Psoas muscle (tissue), 8 donors: ENCODE results near the gene PARVB. TPM values are rescaled to one million over a fixed set of nuclear protein-coding genes. Genes with fewer than 3 reads are reported as not detected.

Experiments
- ATAC-seq, 4 donors: fragments of 200-7000 bp; cut with Tn5 transposase; one replicate each; pipeline ENCODE4 v1.9.1; 2020; ENCODE audit warnings: moderate library complexity in 3 of 4, mild to moderate bottlenecking in 2 of 4
- DNase-seq, 2 donors: peaks; one replicate each; pipeline ENCODE4 v3.0.0-alpha.2; 2020
- H3K27ac ChIP-seq: fragments of 200-600 bp; one replicate; pipeline ENCODE4 v1.8.0; 2022
- H3K27me3 ChIP-seq, 3 donors: fragments of 200-600 bp in 1 of 3; one replicate each; pipeline versions ENCODE4 v1.6.1 to v1.8.0; 2013 to 2022; ENCODE audit warnings: low read length in 2 of 3, mild to moderate bottlenecking in 2 of 3, moderate library complexity in 1 of 3; ENCODE audit not compliant: insufficient read depth in 3 of 3
- H3K36me3 ChIP-seq, 2 donors: fragments of 200-600 bp in 1 of 2; one replicate each; pipeline versions ENCODE4 v1.6.1 to v1.8.0; 2013 to 2022; ENCODE audit warnings: low read depth in 1 of 2, mild to moderate bottlenecking in 1 of 2, moderate library complexity in 1 of 2; ENCODE audit not compliant: insufficient read depth in 1 of 2
- H3K4me1 ChIP-seq: fragments of 200-600 bp; one replicate; pipeline ENCODE4 v1.8.0; 2022
- H3K4me3 ChIP-seq: fragments of 200-600 bp; one replicate; pipeline ENCODE4 v1.8.0; 2022; ENCODE audit warnings: mild to moderate bottlenecking
- H3K9me3 ChIP-seq: fragments of 200-600 bp; one replicate; pipeline ENCODE4 v1.8.0; 2022
- WGBS, 3 donors: extraction: QIAGEN DNeasy Blood & Tissue Kit; methylation state at CpG; one replicate each; pipeline versions ENCODE4 v1.1.6 to v1.1.7; 2013; 5-methylcytosine and 5-hydroxymethylcytosine counted together
- intact Hi-C, 2 donors: fragments of 100-400 bp; cut with DNase I; formaldehyde crosslinking; loops; one replicate each; pipeline versions ENCODE4 v1.11.0 to v1.14.2; 2022
- polyA plus RNA-seq, 3 donors: library from polyadenylated mRNA; stranded (reverse); fragments of 200-250 nt; gene quantifications; one replicate each; pipeline ENCODE4 v1.2.3, GENCODE V29; 2013
- total RNA-seq, 4 donors: library from RNA; stranded (reverse); fragmentation: NEBNext Ultra II Directional in 2 of 4; extraction: Animal tissue kit (Norgen Biotek cat#: 25700) in 2 of 4; gene quantifications; one replicate each; pipeline versions ENCODE4 v1.2.1 to v1.2.4, GENCODE V29; 2021 to 2023
- TF ChIP-seq, protein P1 (sequence below): fragments of 200-600 bp; IDR thresholded peaks from one replicate; pipeline ENCODE4 v1.8.0; 2022; ENCODE audit warnings: antibody characterized with exemption
- donor health status: healthy with polysubstance abuse.
- donor health status: DM: no; HTN: no; CAD: no; lungs with moderate emphysema.
- donor health status: Bipolar disorder and iron deficiency.
- donor health status: healthy.
- donor health status: DM: yes; HTN: yes; CAD: no.
- donor health status: DM: no; HTN: no; CAD: no.
- donor health status: DM: no; HTN: no; CAD: no.
- donor health status: DM: yes; HTN: yes; CAD: no.

The PARVB gene
- total and polyA plus RNA-seq, 7 donors, result 84.5 to 172 (median 103) TPM

DNA sequence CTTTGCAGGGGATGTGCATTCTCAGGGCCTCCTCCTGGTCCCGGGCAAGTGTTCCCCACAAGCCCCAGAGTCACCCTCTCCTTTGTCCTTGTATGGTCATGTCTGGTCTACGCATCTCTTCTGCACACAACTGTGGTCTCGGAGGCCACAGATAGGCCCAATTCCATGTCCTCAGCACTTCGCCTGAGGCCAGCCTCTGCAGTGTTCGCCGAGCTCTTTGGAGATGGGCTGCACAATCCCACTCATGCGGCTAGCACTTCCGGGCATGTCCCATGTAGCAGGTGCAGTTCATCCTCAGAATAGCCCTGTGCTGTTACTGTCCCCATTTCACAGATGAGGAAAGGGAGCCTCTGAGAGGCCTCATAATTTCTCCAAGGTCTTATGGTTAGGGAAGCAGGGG lies 164.2 kb downstream of the PARVB start:
- TF ChIP-seq, protein P1, sequence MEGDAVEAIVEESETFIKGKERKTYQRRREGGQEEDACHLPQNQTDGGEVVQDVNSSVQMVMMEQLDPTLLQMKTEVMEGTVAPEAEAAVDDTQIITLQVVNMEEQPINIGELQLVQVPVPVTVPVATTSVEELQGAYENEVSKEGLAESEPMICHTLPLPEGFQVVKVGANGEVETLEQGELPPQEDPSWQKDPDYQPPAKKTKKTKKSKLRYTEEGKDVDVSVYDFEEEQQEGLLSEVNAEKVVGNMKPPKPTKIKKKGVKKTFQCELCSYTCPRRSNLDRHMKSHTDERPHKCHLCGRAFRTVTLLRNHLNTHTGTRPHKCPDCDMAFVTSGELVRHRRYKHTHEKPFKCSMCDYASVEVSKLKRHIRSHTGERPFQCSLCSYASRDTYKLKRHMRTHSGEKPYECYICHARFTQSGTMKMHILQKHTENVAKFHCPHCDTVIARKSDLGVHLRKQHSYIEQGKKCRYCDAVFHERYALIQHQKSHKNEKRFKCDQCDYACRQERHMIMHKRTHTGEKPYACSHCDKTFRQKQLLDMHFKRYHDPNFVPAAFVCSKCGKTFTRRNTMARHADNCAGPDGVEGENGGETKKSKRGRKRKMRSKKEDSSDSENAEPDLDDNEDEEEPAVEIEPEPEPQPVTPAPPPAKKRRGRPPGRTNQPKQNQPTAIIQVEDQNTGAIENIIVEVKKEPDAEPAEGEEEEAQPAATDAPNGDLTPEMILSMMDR, result no peak
- Histone ChIP-seq H3K27ac (no peak overlapping the region), H3K4me3 (no peak overlapping the region), H3K36me3 (no peaks in the 10 kb centered on the region), H3K4me1 (no peaks in the 10 kb centered on the region), H3K9me3 (no peaks in the 10 kb centered on the region), H3K27me3 (peaks cover 0 to 4% (median 0%) of the 10 kb centered on the region in 3 donors)
- intact Hi-C loops, result no loop called here
- DNase-seq (no peak), ATAC-seq (no peak)
- 89 to 92% (median 92%) methylated on average over 8 of the region's 8 CpGs for WGBS, 3 donors

DNA sequence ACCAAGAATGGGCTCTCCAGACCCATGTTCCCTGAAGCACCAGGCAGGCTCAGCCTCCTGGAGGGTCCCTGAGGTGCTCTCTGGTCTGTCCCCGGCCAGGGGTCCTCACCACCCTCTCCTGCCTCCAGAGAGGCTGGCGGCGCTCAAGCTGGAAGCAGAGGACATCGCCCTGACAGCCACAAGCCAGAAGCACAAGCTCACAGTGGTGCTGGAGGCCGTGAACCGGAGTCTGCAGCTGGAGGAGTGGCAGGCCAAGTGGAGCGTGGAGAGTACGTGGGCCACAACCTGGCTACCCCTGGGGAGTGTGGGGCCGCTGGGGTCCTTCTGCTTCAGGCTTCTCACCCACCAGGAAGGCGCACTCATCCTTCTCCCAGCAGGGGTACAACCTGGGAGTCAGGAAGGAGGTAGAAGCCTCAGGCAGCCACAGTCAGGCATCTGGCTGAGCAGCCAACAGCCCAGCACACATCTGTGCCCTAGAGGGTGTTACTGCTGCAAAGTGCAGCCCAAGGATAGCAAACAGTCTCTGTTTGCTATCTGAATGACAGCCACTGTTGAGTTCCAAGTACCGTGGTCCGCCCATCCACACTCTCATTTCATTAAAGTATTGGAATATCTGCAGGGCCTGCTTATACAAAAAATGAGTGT lies 165.0 kb downstream of the PARVB start:
- H3K9me3 ChIP-seq, result no peaks in the 10 kb centered on the region
- H3K27me3 ChIP-seq, result peaks cover 0 to 6% (median 0%) of the 10 kb centered on the region in 3 donors
- 90 to 92% (median 91%) methylated on average over 12 of the region's 12 CpGs for whole genome bisulfite sequencing, 3 donors
- no peaks in the 10 kb centered on the region for H3K36me3 ChIP-seq
- intact Hi-C loops, result no loop called here
- TF ChIP-seq, protein P1, result no peak
- ATAC-seq, result no peak
- DNase-seq, result no peak
- no peak overlapping the region for H3K27ac ChIP-seq
- no peak overlapping the region for H3K4me3 ChIP-seq
- no peaks in the 10 kb centered on the region for H3K4me1 ChIP-seq

DNA sequence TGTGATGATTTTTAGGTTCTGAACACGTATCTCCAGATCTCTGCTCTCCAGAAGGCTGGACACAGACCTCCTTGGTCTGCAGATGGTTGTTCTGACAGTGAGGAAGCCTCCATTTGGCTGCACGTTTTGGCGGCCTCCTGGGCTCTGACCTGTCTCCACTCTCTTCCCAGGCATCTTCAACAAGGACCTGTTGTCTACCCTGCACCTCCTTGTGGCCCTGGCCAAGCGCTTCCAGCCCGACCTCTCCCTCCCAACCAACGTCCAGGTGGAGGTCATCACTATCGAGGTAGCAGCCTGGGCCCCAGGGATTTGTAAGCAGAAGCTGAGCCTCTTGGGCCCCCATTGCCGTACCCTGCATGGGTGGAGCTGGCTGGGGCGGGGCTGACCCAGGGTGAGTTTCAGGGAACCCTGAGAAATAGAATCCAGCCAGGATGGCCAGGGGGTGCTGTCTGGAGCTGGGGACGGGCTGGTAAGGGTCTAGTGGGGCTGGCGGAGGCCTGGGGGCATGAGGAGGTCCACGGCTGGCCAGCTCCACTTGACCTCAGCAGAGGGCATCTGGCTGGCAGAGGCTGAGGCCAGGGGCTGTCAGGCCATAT lies 166.4 kb downstream of the PARVB start:
- TF ChIP-seq, protein P1, result no peak

DNA sequence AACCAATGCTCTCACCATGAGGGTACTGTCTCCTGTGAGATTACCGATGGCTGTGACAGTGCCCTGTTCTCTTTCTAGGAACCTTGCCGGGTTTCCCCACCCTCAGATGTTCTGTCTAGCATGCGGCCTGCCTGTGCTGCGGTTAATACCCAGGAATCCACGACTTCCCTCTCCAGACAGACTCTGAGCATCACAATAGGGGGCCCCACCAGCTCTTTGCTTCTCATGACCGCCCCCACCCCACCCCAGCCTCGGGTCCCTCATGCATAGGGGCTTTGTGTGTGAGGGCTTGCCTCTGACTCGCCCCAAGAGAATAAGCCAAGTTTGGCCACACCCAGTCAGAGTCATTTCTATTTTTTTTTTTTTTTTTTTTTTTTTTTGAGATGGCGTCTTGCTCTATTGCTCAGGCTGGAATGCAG lies 166.9 kb downstream of the PARVB start:
- Histone ChIP-seq H3K4me3 (no peak overlapping the region), H3K27ac (no peak overlapping the region), H3K27me3 (peaks cover 0 to 6% (median 0%) of the 10 kb centered on the region in 3 donors), H3K36me3 (no peaks in the 10 kb centered on the region), H3K4me1 (no peaks in the 10 kb centered on the region), H3K9me3 (no peaks in the 10 kb centered on the region)
- TF ChIP-seq, protein P1, result no peak
- intact Hi-C loops, result no loop called here
- 54 to 58% (median 55%) methylated on average over 9 of the region's 9 CpGs for WGBS, 3 donors
- ATAC-seq (no peak), DNase-seq (no peak)

More for the DNA sequence above, 166.4 kb downstream of the PARVB start:
- Histone ChIP-seq H3K4me3 (no peak overlapping the region), H3K9me3 (no peaks in the 10 kb centered on the region), H3K27ac (no peak overlapping the region), H3K4me1 (no peaks in the 10 kb centered on the region), H3K27me3 (peaks cover 0 to 6% (median 0%) of the 10 kb centered on the region in 3 donors), H3K36me3 (no peaks in the 10 kb centered on the region)
- intact Hi-C loops, result no loop called here
- WGBS, 3 donors, result 67 to 77% (median 68%) methylated on average over 11 to 12 of the region's 12 CpGs
- ATAC-seq (no peak), DNase-seq (no peak)
